ENCODE data around the gene YWHAE. TPM values are rescaled to one million over a fixed set of nuclear protein-coding genes. Genes with fewer than 3 reads are reported as not detected.

Gene YWHAE
- total and polyA plus RNA-seq, 3 donors from 2014 or later = 649 to 749 (median 678) TPM

DNA sequence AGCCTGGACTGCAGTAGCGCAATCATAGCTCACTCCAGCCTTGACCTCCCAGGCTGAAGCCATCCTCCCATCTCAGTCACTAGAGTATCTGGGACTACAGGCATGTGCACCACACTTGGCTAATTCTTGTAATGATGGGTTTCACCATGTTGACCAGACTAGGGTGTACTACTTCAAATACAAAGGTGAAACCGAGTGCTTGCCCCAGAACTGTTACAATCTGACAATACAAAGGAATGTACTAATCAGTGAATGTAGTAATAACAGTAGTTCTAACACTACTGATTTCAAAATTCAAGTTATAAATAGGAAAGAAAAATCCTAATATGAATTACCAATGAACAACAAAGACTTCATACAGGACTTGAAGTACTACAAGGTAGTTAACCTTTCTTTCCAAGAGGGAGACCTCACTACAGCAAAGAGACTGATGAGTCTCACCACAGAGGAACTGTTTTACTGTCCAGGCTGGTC lies 31.6 kb upstream of the YWHAE start:
- no peak for DNase-seq
- Histone ChIP-seq H3K27ac (peak overlapping the region in 1 of 2 donors; percentile 13), H3K4me1 (peaks cover 18% of the 10 kb centered on the region)

GRCh38 chr17:1423456-1424135 lies 23.6 kb upstream of the YWHAE start:
- H3K27me3 ChIP-seq = no peaks in the 10 kb centered on the region
- no peak overlapping the region for H3K4me3 ChIP-seq
- H3K9me3 ChIP-seq = no peaks in the 10 kb centered on the region
- DNase-seq = no peak
- TF ChIP-seq POLR2A (IDR thresholded peaks at IDR 0.05) = no peak
- TF ChIP-seq, protein P1, sequence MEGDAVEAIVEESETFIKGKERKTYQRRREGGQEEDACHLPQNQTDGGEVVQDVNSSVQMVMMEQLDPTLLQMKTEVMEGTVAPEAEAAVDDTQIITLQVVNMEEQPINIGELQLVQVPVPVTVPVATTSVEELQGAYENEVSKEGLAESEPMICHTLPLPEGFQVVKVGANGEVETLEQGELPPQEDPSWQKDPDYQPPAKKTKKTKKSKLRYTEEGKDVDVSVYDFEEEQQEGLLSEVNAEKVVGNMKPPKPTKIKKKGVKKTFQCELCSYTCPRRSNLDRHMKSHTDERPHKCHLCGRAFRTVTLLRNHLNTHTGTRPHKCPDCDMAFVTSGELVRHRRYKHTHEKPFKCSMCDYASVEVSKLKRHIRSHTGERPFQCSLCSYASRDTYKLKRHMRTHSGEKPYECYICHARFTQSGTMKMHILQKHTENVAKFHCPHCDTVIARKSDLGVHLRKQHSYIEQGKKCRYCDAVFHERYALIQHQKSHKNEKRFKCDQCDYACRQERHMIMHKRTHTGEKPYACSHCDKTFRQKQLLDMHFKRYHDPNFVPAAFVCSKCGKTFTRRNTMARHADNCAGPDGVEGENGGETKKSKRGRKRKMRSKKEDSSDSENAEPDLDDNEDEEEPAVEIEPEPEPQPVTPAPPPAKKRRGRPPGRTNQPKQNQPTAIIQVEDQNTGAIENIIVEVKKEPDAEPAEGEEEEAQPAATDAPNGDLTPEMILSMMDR (IDR thresholded peaks at IDR 0.05) = no peak
- H3K4me1 ChIP-seq = peaks cover 5% of the 10 kb centered on the region
- intact Hi-C loops (cut with DNase I; ENCODE audit: low total_unique reads) = no loop called here
- 81 to 83% methylated on average over 10 of the region's 10 CpGs for WGBS, 2 donors
- H3K27ac ChIP-seq = no peak overlapping the region
- H3K36me3 ChIP-seq (ENCODE audit: low read depth, missing control alignments) = no peaks in the 10 kb centered on the region

More for the DNA sequence above, 31.6 kb upstream of the YWHAE start:
- no peak for TF ChIP-seq POLR2A (IDR thresholded peaks at IDR 0.05)
- TF ChIP-seq, protein P1 (IDR thresholded peaks at IDR 0.05) = no peak
- WGBS, 2 donors = 42 to 52% methylated on average over 2 of the region's 2 CpGs
- Histone ChIP-seq H3K4me3 (no peak overlapping the region), H3K9me3 (no peaks in the 10 kb centered on the region), H3K36me3 (ENCODE audit: low read depth, missing control alignments) (no peaks in the 10 kb centered on the region), H3K27me3 (no peaks in the 10 kb centered on the region)
- intact Hi-C loops (cut with DNase I; ENCODE audit: low total_unique reads) = no loop called here

DNA sequence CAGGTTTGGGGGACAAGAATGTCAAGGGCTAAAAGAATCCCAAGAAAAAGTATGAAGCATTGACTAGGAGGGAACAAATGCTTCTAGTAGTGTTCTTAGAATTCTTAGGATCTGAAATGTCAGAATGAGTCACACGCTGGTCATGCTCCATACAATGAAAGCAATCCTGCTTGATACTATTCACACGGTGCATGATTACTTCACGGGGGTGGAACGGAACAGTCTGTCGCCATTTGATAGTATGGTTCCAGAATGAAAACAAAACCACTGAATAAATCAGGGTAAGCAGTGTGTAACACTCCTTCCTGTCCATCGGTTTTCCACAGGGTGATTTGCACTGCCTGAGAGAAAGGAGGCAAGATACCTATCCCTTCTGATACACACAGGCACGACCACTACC lies 22.9 kb upstream of the YWHAE start:
- TF ChIP-seq, protein P1 (IDR thresholded peaks at IDR 0.05) = no peak
- TF ChIP-seq POLR2A (IDR thresholded peaks at IDR 0.05) = no peak
- no peak for DNase-seq
- Histone ChIP-seq H3K27ac (no peak overlapping the region), H3K36me3 (ENCODE audit: low read depth, missing control alignments) (no peaks in the 10 kb centered on the region), H3K9me3 (no peaks in the 10 kb centered on the region), H3K4me3 (no peak overlapping the region), H3K4me1 (peaks cover 5% of the 10 kb centered on the region), H3K27me3 (no peaks in the 10 kb centered on the region)
- intact Hi-C loops (cut with DNase I; ENCODE audit: low total_unique reads) = no loop called here
- WGBS, 2 donors = 54 to 78% methylated on average over 7 of the region's 7 CpGs

- DNase-seq = no peak
- Histone ChIP-seq H3K9me3 (no peaks in the 10 kb centered on the region), H3K27ac (no peak overlapping the region), H3K4me3 (no peak overlapping the region), H3K27me3 (no peaks in the 10 kb centered on the region), H3K36me3 (ENCODE audit: low read depth, missing control alignments) (no peaks in the 10 kb centered on the region), H3K4me1 (peaks cover 5% of the 10 kb centered on the region)
- intact Hi-C loops (cut with DNase I; ENCODE audit: low total_unique reads) = no loop called here
- TF ChIP-seq, protein P1 (IDR thresholded peaks at IDR 0.05) = no peak
- TF ChIP-seq POLR2A (IDR thresholded peaks at IDR 0.05) = no peak
- WGBS, 2 donors = 94 to 95% methylated on average over 11 of the region's 11 CpGs
These were observed 21.4 kb upstream of the YWHAE start for GRCh38 chr17:1421470-1421869.

DNA sequence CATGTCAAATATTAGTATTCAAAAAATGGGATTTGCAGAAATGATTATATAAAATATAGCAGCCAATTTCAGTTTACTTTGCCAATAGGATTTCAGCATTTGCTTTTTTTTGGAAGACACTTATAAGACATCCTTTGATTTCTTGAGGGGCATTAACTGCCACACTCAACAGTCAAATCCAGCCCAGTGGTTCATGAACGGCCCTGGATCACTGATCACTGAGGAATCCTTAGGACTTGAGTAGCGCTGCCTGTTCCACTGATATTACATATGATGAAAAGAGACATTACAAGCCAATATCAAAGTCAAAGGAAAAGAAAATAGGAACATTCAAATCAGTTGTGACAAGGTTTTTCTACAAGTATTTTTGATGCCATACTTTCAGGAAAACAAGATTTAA lies 21.0 kb upstream of the YWHAE start:
- intact Hi-C loops (cut with DNase I; ENCODE audit: low total_unique reads) = no loop called here
- Histone ChIP-seq H3K27me3 (no peaks in the 10 kb centered on the region), H3K4me3 (no peak overlapping the region), H3K36me3 (ENCODE audit: low read depth, missing control alignments) (no peaks in the 10 kb centered on the region), H3K9me3 (no peaks in the 10 kb centered on the region), H3K27ac (no peak overlapping the region), H3K4me1 (peaks cover 5% of the 10 kb centered on the region)
- no peak for DNase-seq
- no peak for TF ChIP-seq POLR2A (IDR thresholded peaks at IDR 0.05)
- TF ChIP-seq, protein P1 (IDR thresholded peaks at IDR 0.05) = no peak
- 89 to 93% methylated on average over 2 of the region's 2 CpGs for WGBS, 2 donors

Data from testis (tissue), 3 donors.